Measurements from ENCODE around the gene PLCD3. TPM values are rescaled to one million over a fixed set of nuclear protein-coding genes. Genes with fewer than 3 reads are reported as not detected.
A peak's percentile ranks its signal among the peaks of the same experiment; 100 is the strongest.

The PLCD3 gene
- total and polyA plus RNA-seq, 9 of the 15 experiments (the other 6 are each of a cell fraction or from before 2014, with no cell fraction given): 0.20 to 22.6 (median 7.5) TPM

- TF ChIP-seq TSHZ1 (CRISPR knock-in tag; IDR thresholded peaks at IDR 0.05) (no peak), ZNF75A (CRISPR knock-in tag; IDR thresholded peaks at IDR 0.05) (no peak), RAD51 (IDR thresholded peaks at IDR 0.05; ENCODE audit: borderline replicate concordance, low read depth) (no peak), BDP1 (IDR thresholded peaks at IDR 0.05; ENCODE audit: insufficient read depth, insufficient read length) (no peak), SNIP1 (IDR thresholded peaks at IDR 0.05; ENCODE audit: low read depth) (no peak), ZKSCAN1 (IDR thresholded peaks at IDR 0.05; ENCODE audit: low read depth, low read length) (0 out of 2 replicates have a peak, but pooled peaks have one; percentile 45), ZNF282 (CRISPR knock-in tag; IDR thresholded peaks at IDR 0.05) (no peak), NUFIP1 (IDR thresholded peaks at IDR 0.05; ENCODE audit: partially characterized antibody) (no peak), MTA1 (IDR thresholded peaks at IDR 0.05; ENCODE audit: borderline replicate concordance) (no peak), ZNF561 (CRISPR knock-in tag; conservative IDR thresholded peaks at IDR 0.05) (no peak), GABPB1 (CRISPR knock-in tag; IDR thresholded peaks at IDR 0.05) (peak; percentile 86), ZC3H8 (IDR thresholded peaks at IDR 0.05) (no peak), ZNF592 (IDR thresholded peaks at IDR 0.05) (peak; percentile 78), LCOR (CRISPR knock-in tag; IDR thresholded peaks at IDR 0.05) (peak; percentile 92), FOSL1 (tag; conservative IDR thresholded peaks at IDR 0.05) (no peak), L3MBTL2 (IDR thresholded peaks at IDR 0.05) (peak; percentile 86), THRAP3 (IDR thresholded peaks at IDR 0.05; ENCODE audit: borderline replicate concordance) (no peak), SMAD3 (CRISPR knock-in tag; conservative IDR thresholded peaks at IDR 0.05) (peak; percentile 69; the same call in 1 of the 2 replicates), VEZF1 (CRISPR knock-in tag; IDR thresholded peaks at IDR 0.05) (peak; percentile 86), ZNF311 (CRISPR knock-in tag; IDR thresholded peaks at IDR 0.05) (no peak; the same call in 1 of the 2 replicates), ZNF41 (CRISPR knock-in tag; conservative IDR thresholded peaks at IDR 0.05) (0 out of 2 replicates have a peak, but pooled peaks have one; percentile 22)
These were observed 71.3 kb downstream of the PLCD3 start, which contains the start of gene NMT1 (continued) for GRCh38 chr17:45060797-45061605.

Measured in K562 (cell line).